Glomerular endothelial cell (primary cell): ENCODE results near the gene C5orf15. TPM values are rescaled to one million over a fixed set of nuclear protein-coding genes. Genes with fewer than 3 reads are reported as not detected.
"Not testable (repeated sequence)": the region's sequence is repeated elsewhere in the genome, so short reads cannot be mapped to it uniquely, and the experiment has no call there.

ENCODE experiments used
- DNase-seq: peaks from one replicate; pipeline ENCODE4 v3.0.0-alpha.2; 2011; ENCODE audit warnings: low read depth, low spot score; ENCODE audit errors: extremely low read depth
- total RNA-seq: library from RNA; depleted of rRNA; stranded (reverse); fragments of >200 nt; gene quantifications from 2 replicates; pipeline ENCODE4 v1.2.3, GENCODE V29; 2015

The C5orf15 gene
- total RNA-seq, 1 donor from 2014 or later = 50.1 TPM

DNA sequence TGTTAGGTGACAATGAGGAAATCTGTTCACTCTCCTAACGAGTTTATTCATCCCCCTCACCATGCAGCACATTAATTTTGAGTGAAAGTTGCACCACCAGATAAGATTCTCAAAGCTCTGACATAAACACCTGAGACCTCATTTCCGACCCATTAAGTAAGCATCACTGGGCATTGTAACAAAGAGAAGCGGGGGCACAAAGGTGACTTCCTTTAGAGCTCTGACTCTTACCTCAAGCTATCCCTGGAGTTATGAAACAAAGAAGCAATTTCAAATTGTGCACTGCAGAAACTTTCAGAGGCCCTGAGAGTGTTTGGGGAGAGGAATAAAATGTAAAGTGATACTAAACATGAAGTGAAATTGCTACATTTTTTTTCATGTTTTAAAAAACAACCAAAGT, 29.5 kb downstream of the C5orf15 start:
- no peak for DNase-seq

DNA sequence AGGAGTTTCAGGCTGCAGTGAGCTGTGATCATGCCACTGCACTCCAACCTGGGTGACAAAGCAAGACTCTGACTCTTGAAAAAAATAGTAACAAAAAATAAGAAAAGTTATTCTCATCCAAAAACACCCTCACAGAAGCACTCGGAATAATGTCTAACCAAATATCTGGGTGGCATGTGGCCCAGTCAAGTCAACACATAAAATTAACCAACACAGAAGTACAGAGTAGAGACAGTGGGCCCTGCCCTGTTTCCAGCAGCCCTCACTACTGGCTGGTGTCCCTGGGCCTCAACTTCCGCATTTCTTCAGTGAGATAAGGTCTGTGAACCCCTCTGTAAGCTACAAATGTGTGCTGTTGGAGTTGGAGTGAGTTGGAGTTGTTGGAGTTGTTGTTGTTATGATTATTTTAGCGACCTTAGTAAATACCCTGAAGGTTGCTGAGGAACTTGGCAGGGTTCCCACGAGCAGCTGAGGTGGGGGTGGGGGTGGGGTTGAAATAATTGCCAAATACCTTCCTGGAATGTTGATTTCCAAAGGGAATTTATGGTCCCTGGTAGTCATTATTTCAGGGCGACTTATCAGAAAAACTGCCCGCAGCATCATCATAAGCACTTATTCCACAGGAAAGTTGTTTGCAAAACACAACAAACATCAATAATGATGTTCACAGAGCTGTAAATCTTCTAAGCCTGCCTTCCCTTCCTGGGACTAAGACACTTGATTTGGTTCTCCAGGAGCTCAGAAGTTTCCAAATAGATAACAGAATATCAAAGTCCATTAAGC, 30.2 kb downstream of the C5orf15 start:
- DNase-seq = no peak

DNA sequence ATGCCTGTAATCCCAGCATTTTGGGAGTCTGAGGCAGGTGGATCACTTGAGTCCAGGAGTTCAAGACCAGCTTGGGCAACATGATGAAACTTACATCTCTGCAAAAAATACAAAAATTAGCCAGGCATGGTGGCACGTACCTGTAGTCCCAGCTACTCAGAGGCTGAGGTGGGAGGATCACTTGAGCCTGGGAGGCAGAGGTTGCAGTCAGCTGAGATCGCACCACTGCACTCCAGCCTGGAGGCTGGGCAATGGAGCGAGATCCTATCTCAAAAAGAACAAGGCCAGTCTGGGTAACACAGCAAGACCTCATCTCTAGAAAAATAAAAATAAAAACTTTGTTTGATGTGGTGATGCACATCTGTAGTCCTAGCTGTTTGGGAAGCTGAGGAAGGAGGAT, 30.8 kb downstream of the C5orf15 start:
- not testable (repeated sequence) for DNase-seq

- DNase-seq = no peak
These were observed 31.8 kb downstream of the C5orf15 start for GRCh38 chr5:133936651-133937015.

DNA sequence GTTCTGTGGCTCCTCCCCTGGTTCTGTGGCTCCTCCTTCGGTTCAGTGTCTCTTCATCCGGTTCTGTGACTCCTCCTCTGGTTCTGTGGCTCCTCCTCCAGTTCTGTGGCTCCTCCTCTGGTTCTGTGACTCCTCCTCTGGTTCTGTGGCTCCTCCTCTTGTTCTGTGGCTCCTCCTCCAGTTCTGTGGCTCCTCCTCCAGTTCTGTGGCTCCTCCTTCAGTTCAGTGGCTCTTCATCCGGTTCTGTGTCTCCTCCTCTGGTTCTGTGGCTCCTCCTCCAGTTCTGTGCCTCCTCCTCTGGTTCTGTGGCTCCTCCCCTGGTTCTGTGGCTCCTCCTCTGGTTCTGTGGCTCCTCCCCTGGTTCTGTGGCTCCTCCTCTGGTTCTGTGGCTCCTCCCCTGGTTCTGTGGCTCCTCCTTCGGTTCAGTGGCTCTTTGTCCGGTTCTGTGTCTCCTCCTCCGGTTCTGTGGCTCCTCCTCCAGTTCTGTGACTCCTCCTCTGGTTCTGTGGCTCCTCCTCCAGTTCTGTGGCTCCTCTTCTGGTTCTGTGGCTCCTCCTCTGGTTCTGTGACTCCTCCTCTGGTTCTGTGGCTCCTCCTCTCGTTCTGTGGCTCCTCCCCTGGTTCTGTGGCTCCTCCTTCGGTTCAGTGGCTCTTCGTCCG, 32.3 kb downstream of the C5orf15 start:
- not testable (repeated sequence) for DNase-seq

DNA sequence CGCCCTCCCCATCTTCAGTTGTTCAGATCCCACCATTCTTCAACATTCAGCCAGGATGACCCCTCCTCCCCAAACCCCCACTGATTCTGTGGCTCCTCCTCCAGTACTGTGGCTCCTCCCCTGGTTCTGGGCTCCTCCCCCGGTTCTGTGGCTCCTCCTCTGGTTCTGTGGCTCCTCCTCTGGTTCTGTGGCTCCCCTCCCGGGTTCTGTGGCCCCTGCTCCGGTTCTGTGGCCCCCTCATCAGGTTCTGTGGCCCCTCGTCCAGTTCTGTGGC, 32.8 kb downstream of the C5orf15 start:
- no peak for DNase-seq

GRCh38 chr5:133934822-133935666, 33.4 kb downstream of the C5orf15 start:
- DNase-seq = no peak

- DNase-seq = no peak
These were observed 34.1 kb downstream of the C5orf15 start for GRCh38 chr5:133934311-133934710.

DNA sequence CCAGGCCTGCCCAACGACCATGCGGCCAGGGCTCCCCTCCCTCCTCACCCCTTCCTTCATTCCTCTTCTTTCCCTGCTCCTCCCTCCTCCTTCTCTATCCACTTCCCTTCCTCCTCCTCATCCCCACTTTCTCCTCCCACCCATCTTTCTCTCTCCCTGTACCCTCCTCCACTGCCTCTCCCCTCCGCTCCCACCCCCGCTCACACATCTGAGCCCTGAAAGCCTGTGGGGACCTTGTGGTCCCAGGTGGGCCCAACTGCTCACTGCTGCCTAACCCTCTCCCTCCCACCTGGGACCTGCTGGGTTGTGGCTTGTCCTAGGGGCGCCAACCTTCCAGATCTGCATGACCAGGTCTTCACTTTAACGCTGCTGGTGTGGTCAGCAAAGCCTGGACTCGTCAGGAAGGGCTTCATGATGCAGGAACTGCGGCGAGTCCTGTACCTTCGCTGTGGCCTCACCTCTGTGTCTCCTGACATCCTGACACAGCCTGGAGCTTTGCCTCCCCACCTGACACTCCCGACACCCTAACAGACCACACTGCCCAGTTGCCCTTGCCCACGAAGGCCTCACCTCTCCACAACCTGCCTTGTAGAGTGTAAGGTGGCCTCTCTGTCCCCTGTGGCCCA, 34.6 kb downstream of the C5orf15 start:
- no peak for DNase-seq

GRCh38 chr5:133933169-133933509, 35.3 kb downstream of the C5orf15 start:
- DNase-seq = no peak

DNA sequence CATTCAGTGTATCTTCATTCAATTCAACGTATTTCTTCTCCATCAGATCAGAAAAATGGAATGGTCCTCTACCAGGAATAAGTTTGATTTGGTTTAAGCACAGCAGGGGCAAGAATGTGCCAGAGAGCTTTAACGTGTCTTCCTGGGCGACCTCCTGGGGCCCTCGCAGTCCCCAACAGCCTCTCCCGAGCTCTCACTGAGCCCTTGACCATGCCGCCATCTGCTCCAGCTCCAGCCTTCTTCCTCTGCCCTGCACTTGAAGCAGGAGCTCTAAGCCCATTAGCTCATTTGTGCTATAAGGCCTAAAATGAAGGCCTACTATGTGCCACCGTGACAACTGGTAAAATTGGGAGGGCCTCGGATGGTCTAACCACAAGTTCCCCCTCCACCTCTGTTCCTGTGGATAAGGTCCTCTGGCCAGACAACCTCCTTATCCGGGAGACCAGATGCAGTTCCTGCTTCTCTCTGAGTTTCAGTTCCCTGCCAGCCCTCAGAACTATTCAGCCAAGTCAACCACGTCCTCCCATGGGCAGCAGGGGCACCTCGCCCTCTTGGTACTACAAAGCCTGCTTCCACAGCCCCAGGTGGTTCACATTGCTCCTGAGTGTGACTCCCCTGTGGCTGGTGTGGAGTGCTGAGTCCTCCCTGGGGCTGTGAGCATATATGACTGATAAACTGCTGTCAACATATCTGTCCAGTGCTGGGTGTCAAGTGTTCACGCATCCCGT, 35.8 kb downstream of the C5orf15 start:
- DNase-seq = no peak

GRCh38 chr5:133931546-133931945, 36.9 kb downstream of the C5orf15 start:
- no peak for DNase-seq

DNA sequence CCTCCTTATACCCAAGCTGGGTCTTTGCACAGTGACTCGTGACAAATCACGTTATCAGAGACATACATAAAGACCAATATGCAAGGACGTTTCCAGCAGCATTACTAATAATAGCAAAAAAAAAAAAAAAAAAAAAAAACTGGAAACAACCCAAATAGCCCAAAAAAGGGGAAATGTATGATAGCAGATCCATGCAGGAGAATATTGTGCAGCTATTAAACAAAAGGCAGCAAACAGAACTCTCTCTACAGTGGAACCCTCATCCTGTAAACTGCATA, 37.7 kb downstream of the C5orf15 start:
- no peak for DNase-seq

GRCh38 chr5:133930061-133930812, 38.2 kb downstream of the C5orf15 start:
- DNase-seq = no peak

DNA sequence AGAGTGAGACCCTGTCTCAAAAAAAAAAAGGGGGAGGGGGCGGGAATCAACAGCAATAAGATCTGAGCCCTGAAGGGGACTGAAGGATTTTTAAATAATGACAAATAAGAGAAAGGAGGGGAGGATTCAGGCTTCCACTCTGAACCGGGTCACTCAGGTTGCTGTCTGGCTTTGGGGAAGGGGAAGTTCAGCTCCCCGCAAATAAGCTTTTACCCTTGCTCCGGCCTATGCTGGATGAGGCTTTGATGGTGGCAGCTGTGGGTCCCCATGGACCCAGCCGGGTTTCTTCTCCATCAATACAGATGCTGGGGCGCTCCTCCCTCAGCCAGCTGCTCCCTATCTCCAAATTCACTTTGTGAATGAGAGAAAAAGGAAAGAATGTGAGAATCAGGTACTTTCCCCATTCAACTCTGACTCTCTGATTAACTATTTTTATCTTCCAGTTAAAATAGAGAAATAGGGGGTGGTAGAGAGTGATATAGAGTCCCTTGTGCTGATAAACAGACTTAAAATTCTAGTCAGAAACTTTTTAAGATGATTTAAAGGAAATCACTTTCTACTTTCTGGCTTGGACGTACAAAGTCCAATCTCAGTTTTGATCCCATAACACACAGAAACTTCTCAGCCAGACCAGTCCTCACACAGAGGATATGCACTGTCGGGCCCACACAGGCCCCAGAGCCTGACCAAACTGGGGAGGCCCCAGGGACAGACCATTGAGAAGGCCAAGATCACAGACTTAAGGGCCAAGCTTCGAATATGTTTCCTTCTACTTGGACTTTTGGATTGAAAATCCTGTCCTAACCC, 39.6 kb downstream of the C5orf15 start:
- no peak for DNase-seq

- no peak for DNase-seq
These were observed 40.9 kb downstream of the C5orf15 start for GRCh38 chr5:133927300-133928180.

GRCh38 chr5:133926489-133927299, 41.7 kb downstream of the C5orf15 start:
- no peak for DNase-seq
